Osteocyte (in vitro differentiated cells): ENCODE data around the gene PDE4D. TPM values are rescaled to one million over a fixed set of nuclear protein-coding genes. Genes with fewer than 3 reads are reported as not detected.

Source experiments
- DNase-seq: peaks from one replicate; pipeline ENCODE4 v3.0.0; 2021; ENCODE audit warnings: mixed read lengths; ENCODE audit not compliant: unreplicated experiment; ENCODE audit errors: extremely low spot score
- H3K27ac Mint-ChIP-seq: one replicate; pipeline ENCODE4 v1.8.0; 2021; ENCODE audit warnings: mild to moderate bottlenecking, mixed read lengths; ENCODE audit not compliant: unreplicated experiment
- H3K27me3 Mint-ChIP-seq: one replicate; pipeline ENCODE4 v1.8.0; 2021; ENCODE audit warnings: mixed read lengths; ENCODE audit not compliant: unreplicated experiment
- H3K36me3 Mint-ChIP-seq: one replicate; pipeline ENCODE4 v1.8.0; 2021; ENCODE audit warnings: mixed read lengths; ENCODE audit not compliant: unreplicated experiment
- H3K4me1 Mint-ChIP-seq: one replicate; pipeline ENCODE4 v1.8.0; 2021; ENCODE audit warnings: mixed read lengths; ENCODE audit not compliant: unreplicated experiment
- H3K4me3 Mint-ChIP-seq: one replicate; pipeline ENCODE4 v1.8.0; 2021; ENCODE audit warnings: mild to moderate bottlenecking, moderate library complexity, mixed read lengths; ENCODE audit not compliant: unreplicated experiment
- H3K9me3 Mint-ChIP-seq: one replicate; pipeline ENCODE4 v1.8.0; 2021; ENCODE audit warnings: mixed read lengths; ENCODE audit not compliant: unreplicated experiment
- total RNA-seq: library from RNA; stranded (reverse); gene quantifications from 2 replicates; pipeline ENCODE4 v1.2.1, GENCODE V29; 2021
- TF ChIP-seq, protein P1 (sequence below): fragments of 200-600 bp; sonication (generic); IDR thresholded peaks from 2 replicates; pipeline ENCODE4 v1.5.0; 2021; ENCODE audit warnings: antibody characterized with exemption, mild to moderate bottlenecking, moderate library complexity

Gene PDE4D
- total RNA-seq, 1 donor from 2014 or later, result 24.2 TPM

DNA sequence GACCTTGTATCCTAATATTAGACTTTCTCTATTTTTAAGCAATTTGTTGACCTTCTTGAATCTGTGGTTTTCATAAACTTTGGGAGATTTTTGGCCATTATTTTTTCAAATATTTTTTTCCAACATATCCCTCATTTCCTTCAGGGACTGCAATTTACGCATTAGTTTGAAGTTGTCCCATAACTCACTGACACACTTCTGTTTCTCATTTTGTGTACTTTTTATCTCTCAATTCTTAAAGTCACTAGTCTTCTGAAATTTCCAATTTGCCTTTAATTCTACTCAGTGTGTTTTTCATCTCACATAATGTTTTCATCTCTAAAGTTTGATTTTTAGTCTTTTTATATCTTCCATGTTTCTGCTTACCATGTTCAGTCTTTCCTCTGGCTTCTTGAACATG lies 953.9 kb downstream of the PDE4D start:
- no peak overlapping the region for H3K27ac Mint-ChIP-seq
- H3K36me3 Mint-ChIP-seq, result no peaks in the 10 kb centered on the region
- peaks cover 9% of the 10 kb centered on the region for H3K9me3 Mint-ChIP-seq
- TF ChIP-seq, protein P1, sequence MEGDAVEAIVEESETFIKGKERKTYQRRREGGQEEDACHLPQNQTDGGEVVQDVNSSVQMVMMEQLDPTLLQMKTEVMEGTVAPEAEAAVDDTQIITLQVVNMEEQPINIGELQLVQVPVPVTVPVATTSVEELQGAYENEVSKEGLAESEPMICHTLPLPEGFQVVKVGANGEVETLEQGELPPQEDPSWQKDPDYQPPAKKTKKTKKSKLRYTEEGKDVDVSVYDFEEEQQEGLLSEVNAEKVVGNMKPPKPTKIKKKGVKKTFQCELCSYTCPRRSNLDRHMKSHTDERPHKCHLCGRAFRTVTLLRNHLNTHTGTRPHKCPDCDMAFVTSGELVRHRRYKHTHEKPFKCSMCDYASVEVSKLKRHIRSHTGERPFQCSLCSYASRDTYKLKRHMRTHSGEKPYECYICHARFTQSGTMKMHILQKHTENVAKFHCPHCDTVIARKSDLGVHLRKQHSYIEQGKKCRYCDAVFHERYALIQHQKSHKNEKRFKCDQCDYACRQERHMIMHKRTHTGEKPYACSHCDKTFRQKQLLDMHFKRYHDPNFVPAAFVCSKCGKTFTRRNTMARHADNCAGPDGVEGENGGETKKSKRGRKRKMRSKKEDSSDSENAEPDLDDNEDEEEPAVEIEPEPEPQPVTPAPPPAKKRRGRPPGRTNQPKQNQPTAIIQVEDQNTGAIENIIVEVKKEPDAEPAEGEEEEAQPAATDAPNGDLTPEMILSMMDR, result no peak
- DNase-seq, result no peak
- peaks cover 9% of the 10 kb centered on the region for H3K4me1 Mint-ChIP-seq
- H3K27me3 Mint-ChIP-seq, result no peaks in the 10 kb centered on the region
- no peak overlapping the region for H3K4me3 Mint-ChIP-seq

DNA sequence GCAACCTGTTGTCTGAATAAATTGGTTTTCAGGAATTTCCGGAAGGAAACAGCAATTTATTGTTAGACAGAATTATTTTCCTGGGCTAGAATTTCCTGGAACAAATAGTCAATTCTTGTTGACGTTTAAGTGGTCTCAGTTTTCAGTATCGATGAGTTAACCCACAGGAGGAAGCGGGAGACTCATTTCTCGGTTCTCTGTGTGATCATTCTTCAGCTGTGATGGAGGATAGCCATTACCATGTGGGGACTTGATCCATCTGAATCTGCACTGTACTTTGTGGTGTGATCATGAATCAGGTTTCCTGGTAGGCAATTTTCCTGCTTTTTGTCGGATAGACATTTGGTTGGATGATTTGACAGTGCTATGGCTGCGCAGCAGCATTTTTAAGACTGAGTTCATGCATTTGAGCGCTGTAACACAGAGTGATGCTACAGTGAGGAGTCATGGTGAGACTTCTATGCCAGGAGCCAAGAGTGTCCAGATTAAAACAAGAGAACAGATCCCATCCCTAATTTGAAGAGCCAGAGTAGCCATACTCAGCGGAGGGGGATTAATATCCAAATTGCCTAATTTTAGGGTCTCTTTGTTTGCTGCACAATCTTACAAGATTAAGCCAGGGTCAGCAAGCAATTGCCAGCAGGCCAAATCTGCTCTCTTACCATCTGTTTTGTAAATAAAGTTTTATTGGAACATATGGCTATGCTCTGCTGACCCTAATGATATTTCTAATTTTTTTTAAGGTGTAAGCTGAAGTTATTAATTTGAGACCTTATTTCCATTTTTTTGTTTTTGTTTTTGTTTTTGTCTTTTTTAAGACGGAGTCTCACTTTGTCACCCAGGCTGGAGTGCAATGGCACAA lies 954.7 kb downstream of the PDE4D start:
- Mint-ChIP-seq H3K27me3 (no peaks in the 10 kb centered on the region), H3K4me1 (peaks cover 5% of the 10 kb centered on the region), H3K27ac (no peak overlapping the region), H3K4me3 (no peak overlapping the region), H3K9me3 (peaks cover 9% of the 10 kb centered on the region), H3K36me3 (no peaks in the 10 kb centered on the region)
- TF ChIP-seq, protein P1, result no peak
- no peak for DNase-seq

DNA sequence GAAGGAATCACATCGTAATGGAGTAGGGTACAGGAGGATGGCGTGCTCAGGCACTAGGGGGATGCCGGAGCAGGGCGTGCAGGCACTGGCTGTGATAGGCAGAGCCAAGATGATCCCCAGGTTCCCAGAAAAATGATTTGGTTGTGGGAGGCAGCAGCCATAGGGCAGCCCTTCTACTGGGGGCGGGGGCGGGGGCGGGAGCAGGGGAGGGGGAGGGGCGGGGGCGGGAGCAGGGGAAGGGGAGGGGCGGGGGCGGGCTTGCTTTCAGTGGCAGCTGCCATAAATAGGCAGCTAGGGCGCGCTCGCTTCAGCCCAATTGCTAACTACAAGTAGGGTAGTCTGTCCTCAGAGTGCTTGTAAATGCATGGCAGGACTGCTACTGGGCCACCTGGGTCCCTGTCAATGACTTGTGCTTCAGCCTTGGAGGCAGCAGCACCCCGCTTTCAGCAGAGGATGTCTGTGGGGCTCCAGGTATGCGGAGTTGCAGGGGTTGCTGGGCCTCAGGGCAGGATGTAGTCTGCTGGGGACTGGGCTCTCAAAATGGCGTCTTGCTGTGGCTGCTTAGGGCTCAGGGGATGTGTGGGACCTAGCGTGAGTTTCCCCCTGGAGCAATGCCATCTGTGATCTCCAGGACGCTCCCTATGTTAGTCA lies 956.4 kb downstream of the PDE4D start:
- Mint-ChIP-seq H3K4me1 (peaks cover 5% of the 10 kb centered on the region), H3K27ac (no peak overlapping the region), H3K9me3 (peaks cover 4% of the 10 kb centered on the region), H3K36me3 (no peaks in the 10 kb centered on the region), H3K4me3 (no peak overlapping the region), H3K27me3 (peaks cover under 1% of the 10 kb centered on the region)
- TF ChIP-seq, protein P1, result no peak
- no peak for DNase-seq

DNA sequence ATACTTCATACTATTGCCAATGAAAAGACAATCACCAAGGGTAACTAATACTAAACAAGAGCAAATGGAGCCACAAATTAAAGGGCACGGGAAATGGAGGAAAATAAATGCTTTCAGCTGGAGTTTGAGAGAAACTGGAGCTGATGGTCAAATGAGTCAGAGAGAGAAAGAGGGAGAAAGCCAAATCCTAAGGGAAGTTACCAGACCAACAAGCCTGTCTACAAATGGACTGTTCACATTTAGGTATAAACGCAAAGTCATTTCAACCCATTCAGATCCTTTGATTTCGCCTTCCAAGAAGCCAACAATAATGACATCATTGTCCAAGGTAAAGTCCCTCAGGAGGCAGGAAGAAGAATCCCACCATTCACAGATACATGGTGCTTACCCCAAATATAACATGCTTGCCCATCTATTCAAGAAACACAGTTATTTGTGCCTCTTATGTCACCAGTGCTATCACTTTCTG lies 958.9 kb downstream of the PDE4D start:
- Mint-ChIP-seq H3K9me3 (peaks cover under 1% of the 10 kb centered on the region), H3K27ac (no peak overlapping the region), H3K36me3 (no peaks in the 10 kb centered on the region), H3K4me3 (no peak overlapping the region), H3K27me3 (peaks cover 9% of the 10 kb centered on the region), H3K4me1 (no peaks in the 10 kb centered on the region)
- no peak for DNase-seq
- TF ChIP-seq, protein P1, result no peak
